A673 (cell line): ENCODE measurements around the gene ATXN2.

Experiments
- CTCF ChIP-seq: fragments of 300-800, 200-600 bp; sonication (generic); conservative IDR thresholded peaks from 2 replicates; pipeline ENCODE4 v1.5.1; 2017; ENCODE audit warnings: low read depth, mild to moderate bottlenecking, antibody characterized with exemption, low read length, moderate library complexity, mixed read lengths
- EZH2 ChIP-seq: fragments of 200-600 bp; sonication (generic); IDR thresholded peaks from 2 replicates; pipeline ENCODE4 v1.6.1; 2017; ENCODE audit warnings: borderline replicate concordance, low read depth, mild to moderate bottlenecking, mixed read lengths, antibody characterized with exemption, low read length; ENCODE audit not compliant: poor library complexity, severe bottlenecking

GRCh38 chr12:111546758-111547383 is 52.2 kb downstream of the ATXN2 start:
- TF ChIP-seq CTCF (no peak), EZH2 (no peak)
